C1 segment of cervical spinal cord (tissue), 14 donors: ENCODE data around the gene NT5C2.
A peak's percentile ranks its signal among the peaks of the same experiment; 100 is the strongest.
"Not testable (repeated sequence)": the region's sequence is repeated elsewhere in the genome, so short reads cannot be mapped to it uniquely, and the experiment has no call there.

ENCODE experiments used
- DNase-seq, 14 donors: peaks; one replicate each; lab custom pipeline; 2025; lab: John Stamatoyannopoulos, UW

NT5C2 gene

DNA sequence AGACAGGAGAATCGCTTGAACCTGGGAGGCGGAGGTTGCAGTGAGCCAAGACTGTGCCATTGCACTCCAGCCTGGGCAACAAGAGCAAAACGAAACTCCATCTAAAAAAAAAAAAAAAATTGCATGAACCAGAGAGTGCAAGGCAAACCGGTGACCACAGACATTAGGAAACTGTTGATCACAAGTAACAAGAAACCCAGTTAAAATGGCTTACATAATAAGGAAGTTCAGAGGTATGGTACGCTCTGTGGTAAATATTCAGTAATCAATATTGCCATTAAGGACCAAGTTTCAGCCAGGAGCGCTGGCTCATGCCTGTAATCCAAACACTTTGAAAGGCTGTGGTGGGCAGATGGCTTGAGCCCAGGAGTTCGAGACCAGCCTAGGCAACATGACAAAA lies 9.2 kb upstream of the NT5C2 start:
- DNase-seq = no peak

DNA sequence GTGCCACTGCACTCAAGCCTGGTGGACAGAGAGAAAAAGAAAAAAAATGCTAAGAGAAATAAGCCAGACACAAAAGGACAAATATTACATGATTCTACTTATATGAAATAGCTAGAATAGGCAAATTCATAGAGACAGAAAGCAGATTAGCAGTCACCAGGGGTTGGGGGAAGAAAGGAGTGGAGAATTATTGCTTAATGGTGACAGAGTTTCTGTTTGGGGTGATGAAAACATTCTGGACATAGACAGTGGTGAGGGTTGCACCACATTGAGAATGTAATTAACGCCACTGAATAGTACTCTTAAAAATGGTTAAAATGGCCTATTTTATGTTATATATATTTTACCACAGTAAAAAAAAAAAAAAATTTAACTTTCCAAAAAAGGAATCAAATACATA lies 6.4 kb upstream of the NT5C2 start:
- DNase-seq = no peak

DNA sequence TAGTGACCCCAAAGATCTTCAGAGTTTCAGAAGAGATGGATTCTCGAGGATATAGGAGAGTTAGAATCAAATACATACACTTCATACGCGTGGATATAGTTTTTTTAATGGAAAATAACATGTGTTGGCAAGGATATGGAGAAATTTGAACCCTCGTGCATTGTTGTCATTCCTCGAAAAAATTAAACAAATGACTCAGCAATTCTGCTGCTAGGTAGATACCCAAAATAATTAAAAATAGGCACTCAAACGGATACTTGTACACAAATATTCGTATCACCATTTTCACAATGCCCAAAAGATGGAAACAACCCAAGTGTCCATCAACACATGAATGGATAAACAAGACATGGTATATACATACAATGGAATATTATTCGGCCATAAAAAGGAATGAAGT lies 5.6 kb upstream of the NT5C2 start:
- DNase-seq = no peak

DNA sequence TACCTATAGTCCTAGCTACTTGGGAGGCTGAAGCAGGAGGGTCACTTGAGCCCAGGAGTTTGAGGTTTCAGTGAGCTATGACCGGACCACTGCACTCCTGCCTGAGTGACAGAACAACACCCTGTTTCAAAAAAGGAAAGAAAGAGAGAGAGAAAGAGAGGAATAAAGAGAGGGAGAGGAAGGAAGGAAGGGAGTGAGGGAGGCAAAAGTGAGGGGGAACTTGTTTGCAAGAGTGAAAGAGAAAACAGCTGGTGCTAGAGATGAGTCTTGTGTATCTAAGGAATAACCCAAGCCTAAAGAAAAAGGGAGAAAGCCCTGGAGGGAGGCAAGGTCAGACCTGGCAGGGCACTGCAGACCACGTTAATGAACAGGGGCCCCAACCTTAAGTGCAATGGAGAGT lies 4.8 kb upstream of the NT5C2 start:
- DNase-seq = no peak

DNA sequence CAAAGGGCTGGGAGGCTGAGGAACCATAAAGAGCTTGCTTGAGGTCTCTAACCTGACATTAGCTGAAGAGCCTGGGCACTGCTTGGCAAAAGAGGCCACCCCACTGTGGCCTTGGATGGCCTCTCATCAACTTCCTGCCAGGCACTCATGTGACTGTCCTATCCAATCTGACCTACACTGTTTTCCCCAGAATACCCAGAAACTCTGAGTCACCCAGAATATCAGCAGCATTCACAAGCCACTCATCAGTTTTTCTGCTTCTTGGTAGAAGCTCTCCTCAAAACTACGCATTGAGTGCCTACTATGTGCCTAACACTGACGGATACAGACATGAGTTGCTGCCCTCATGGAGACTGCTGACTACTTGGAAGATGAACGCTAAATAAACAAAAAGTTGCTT lies 4.1 kb upstream of the NT5C2 start:
- DNase-seq = peak in 9 of 14 donors; percentile 3 to 53 (median 21)

DNA sequence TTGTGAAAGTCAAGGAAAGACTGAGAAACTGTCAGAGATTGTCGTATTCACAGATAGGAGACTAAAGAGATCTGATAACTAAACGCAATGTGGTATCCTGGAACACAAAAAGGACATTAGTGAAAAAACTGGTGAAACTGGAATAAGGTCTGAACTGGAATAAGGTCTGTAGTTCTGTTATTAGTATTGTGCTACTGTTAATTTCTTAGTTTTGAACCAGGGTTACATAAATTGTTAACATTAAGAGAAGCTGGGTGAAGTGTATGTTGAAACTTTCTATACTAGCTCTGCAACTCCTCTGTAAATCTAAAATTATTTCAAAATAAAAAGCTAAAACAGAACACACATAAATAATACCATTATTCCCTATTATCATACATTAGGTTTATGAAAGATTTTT lies 3.4 kb upstream of the NT5C2 start:
- DNase-seq = no peak

DNA sequence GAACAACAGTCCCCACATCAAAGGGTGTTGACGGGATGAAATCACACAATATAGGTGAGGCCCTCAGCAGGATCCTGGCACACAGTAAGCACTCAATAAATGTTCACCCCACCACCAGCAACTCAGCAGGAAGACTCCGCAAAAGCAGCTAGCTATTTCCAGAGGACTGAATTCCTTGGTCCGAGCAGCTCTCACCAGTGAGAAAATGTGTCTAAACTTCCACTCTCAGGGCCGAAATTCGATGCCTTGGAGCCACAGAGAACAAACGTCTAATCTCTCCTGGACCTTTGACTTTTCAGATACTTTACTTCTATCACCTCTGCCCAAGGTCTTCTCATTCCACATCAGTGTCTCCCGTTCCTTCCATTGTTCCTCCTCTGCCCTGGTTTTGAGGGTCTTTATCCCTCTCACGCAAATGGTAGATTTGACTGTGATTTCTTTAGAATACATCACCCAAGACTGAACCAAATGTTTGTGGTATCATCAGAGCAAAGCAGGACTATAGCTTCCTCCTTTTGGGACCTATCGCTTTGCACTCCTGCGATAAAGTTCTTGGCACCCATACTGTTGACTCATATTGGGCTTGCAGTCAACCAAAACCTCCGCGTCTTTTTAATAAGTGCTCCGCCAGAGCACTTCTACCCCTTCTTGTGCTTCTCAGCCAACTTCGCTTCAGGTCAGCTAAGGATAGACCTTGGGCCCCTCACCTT lies 903 bp upstream of the NT5C2 start:
- no peak for DNase-seq

DNA sequence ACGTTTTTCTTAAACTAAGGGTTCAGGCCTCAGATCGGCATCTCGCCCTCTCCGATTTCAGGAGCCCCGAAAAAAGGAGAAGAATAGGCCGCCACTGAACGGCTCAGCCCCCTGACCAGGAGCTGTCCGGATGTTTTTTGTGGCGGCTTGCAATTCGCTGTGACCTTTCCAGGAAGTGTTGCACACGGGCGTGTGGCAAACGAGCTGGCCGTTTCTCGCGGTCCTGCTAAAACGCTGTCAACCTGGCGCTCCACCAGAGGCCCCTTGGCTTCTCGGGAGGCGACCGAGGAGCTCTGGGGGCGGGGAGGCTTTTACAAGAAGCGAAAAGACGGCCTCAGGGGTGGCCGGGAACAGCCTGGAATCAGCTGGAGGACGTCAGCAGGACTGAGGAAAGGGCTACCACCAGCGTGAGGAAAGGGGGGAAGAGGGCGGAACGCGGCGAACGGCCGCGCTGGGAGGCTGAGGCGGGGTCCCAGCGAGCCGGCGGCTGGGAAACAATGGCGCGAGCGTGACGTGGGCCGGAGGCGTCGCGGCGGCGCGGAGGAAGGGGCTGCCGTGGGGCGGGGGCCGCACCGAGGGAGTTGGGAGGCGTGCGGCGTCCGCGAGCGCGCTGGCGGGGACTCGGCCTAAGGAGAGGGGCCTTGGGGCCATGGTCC lies 493 bp downstream of the NT5C2 start:
- peak in 13 of 14 donors; percentile 35 to 84 (median 71) for DNase-seq

DNA sequence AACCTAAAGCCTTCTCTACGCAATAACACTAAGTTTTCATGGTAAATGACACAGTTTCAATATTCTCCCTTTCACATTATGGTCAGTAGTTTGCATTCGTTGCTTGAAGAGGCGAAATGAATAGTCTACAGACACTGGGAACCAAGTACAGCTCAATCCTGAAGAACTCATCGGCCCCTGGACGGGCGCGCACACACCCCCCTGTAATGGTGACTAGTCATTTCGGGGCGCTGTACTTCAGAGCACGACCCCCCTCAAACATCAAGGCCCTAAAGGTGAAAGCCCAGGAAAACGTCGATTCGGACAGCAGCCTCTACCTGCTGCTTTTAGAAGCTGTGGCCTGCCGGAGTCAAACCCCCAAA lies 1.0 kb downstream of the NT5C2 start:
- peak in 2 of 14 donors; percentile 54 to 61 for DNase-seq

DNA sequence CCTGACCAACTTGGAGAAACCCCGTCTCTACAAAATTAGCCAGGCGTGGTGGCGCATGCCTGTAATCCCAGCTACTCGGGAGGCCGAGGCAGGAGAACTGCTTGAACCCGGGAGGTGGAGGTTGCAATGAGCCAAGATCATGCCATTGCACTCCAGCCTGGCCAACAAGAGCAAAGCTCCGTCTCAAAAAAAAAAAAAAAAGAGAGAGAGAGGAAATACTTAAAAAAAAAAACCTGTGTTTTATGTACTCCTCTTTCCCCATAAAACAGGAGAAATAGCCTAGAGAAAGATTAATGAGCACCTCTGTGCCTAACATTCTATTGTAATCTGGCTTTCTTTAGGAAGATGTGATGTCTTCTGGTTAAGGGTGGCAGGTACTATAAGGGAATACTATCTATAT lies 1.9 kb downstream of the NT5C2 start:
- DNase-seq = not testable (repeated sequence)

DNA sequence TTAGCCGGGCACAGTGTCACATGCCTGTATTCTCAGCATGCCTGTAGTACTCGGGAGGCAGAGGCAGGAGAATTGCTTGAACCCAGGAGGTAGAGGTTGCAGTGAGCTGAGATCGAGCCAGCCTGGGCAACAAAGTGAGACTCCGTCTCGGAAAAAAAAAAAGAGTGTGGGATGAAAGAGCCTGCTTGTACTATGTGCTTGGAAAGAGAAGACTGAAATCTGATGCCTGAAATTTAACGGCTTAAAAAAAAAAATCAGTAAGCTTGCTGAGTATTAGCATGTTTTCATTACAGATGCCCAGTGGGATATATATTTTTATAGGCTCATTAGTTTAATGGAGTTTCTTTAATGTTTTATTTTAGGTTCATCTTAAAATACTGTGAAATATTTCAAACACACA lies 4.2 kb downstream of the NT5C2 start:
- DNase-seq = peak in 1 of 14 donors; percentile 2

DNA sequence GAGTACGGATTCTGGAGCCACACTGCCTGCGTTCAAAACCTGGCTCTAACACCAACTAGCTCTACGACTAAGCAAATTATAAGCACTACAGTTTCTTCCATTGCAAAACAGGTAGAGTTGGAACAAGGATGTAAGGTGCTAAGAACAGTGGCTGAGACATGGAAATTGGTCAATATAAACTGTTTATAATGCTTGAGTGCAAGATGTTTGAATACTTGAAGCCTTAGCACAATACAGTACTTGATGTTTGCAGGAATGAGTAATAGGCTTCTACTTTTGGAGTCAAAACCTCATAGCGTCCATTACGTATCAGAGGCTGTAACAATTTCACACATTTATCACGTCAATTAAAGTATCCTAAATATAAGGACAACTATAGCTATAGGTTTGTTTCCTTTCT lies 6.9 kb downstream of the NT5C2 start:
- DNase-seq = no peak

DNA sequence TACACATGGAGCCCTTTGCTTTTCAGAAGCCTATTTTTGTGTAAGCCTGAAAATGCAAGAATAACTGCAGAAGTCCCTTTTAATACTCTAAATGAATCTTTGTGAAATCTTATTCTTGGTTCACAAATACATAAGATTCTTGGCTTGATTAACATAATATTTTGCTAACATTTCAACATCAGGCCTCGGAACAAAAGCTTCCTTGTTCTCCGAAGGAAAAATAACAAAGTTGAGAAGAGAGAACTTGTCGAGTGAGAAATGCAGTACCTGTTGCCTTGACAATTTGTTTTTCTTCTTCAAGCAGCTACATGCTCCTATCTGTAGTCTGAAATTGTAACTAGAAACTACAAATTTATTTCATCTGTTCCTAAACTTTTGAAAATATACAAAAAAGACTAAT lies 8.5 kb downstream of the NT5C2 start:
- DNase-seq = no peak

DNA sequence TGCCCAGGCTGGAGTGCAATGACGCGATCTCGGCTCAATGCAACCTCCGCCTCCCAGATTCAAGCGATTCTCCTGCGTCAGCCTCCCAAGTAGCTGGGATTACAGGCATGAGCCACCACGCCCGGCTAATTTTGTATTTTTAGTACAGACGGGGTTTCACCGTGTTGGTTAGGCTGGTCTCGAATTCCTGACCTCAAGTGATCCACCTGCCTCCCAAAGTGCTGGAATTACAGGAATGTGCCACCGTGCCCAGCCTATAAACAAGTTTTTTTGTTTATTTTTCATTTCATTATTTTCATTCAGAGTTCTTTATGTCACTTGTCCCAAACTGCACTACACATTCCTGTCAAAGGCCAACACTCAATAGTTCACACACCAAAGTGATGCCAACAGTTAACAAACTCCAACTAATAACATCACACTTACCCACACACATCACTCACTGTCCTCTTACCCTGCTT lies 9.1 kb downstream of the NT5C2 start:
- not testable (repeated sequence) for DNase-seq

DNA sequence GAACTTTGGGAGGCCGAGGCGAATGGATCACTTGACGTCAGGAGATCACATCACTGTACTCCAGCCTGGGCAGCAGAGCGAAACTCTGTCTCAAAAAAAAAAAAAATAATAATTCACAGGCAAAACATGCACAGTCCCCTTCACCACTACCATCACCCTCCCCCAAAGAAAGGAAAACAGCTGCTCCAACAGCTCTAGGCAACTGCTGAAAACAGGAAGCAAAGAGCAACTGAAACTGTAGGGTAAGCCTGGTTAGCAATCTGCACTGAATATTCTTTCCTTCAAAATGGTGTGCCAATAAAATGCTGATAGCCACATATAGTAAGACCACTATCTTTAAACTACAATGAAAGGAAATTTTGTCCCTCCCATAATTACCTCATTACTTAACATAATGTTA lies 11.8 kb downstream of the NT5C2 start:
- DNase-seq = no peak

DNA sequence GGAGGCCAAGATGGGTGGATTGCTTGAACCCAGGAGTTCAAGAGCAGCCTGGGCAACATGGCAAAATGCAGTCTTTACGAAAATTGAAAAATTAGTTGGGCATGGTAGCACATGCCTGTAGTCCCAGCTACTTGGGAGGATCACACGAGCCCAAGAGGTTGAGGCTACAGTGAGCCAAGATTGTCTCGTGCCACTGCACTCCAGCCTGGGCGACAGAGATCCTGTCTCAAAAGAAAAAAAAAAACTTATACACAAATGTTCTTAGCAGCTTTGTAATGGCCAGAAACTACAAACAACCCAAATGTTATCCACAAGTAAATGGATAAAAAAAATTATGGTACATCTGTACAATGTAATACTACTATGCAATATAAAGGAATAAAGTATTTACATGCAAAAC lies 12.6 kb downstream of the NT5C2 start:
- no peak for DNase-seq

DNA sequence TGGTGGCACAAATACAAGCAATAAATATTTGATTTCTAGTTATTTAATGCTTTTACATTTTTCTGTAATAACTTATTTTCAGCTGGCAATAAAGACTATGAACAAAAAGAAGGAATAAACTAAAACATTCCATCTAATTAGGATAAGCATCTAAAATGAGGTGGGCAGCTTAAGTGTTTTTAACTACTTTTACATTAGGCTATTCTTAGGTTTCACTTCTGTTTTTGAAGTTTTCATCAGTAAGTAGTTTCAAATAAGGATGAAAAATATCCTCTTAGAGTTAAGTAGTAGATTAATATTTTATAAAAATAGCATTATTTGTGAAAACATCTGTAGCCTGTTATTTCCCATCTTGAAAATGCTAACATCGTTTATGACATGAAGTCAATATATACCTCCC lies 15.9 kb downstream of the NT5C2 start:
- DNase-seq = no peak

DNA sequence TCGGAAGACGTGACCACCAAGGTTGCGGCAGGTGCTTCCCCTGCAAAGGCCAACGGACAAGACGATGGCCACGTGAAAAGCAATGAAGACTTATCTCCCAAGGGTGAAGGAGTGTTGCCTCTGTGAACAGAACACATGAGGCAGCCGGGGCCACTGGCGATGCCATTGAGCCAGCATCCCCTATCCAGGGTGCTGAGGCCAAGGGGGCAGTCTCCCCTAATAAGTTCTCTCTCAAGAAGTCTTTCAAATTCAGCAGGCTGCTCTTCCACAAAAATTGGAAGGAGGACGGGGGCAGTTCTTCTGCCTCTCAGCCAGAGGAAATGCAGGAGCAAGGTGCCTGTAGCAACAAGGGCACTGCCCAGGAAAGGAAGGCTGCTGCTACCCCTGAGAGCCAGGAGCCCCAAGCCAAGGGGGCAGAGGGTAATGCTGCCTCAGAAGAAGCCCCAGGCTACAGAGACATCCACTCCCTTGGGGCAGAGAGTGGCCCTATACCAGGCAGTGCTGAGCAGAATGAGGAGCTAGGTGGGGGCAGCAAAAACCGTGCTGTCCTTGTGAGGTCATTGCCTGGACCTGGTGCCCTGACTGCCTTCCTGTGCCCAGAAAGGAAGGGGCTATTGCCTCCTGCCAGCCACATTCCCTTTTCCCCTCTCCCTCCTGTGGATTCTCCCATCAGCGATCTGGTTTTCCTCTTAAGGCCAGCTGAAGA lies 17.3 kb downstream of the NT5C2 start:
- no peak for DNase-seq

DNA sequence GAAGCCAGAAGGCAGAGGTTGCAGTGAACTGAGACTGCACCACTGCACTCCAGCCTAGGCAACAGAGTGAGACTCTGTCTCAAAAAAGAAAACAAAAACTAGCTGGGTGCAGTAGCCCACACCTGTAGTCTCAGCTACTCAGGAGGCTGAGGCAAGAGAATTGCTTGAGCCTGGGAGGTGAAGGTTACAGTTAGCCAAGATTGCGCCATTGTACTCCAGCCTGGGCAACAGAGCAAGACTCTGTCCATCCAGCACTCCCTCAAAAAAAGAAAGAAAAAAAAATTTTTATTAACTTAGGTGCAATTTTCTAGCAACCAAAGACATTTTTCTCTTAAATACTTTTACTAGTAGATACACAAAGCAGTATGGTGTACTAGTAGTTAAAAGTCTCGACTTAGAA lies 18.7 kb downstream of the NT5C2 start:
- DNase-seq = not testable (repeated sequence)

DNA sequence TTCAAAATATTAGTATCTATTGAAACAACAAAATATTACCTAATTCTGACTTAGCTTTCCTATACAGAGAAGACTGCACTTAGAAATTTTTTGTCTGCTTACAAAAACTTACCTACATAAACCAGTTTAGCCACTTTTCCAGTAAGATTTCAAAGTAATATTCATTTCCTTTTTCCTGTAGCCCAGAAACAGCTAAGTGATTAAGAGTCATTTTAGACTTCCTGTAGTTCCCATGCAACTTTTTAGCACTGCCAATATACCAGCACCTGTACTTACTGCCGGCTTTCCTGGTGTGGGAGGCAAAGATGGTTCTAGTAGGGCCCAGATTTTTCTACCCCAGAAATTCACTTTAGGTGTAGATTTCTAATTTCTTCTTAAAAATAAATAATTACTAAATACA lies 21.8 kb downstream of the NT5C2 start:
- no peak for DNase-seq

DNA sequence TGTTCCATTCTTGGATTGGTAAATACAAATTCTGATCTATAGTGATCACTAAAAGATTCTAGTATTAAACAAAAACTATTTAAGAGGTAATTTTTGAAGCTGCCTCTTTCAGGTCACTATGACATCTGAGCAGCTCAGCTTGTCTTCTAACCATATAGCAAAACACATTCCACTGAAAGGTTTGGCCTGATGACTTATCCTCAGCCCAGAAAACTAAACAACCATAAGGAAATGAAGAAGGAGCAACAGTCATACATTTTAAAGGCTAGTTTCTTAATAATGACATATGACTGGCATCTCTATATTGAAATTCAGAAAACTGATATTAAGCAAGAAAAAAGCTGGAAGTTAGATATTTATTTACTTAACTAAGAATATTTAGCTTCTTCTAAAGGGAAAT lies 24.6 kb downstream of the NT5C2 start:
- no peak for DNase-seq

DNA sequence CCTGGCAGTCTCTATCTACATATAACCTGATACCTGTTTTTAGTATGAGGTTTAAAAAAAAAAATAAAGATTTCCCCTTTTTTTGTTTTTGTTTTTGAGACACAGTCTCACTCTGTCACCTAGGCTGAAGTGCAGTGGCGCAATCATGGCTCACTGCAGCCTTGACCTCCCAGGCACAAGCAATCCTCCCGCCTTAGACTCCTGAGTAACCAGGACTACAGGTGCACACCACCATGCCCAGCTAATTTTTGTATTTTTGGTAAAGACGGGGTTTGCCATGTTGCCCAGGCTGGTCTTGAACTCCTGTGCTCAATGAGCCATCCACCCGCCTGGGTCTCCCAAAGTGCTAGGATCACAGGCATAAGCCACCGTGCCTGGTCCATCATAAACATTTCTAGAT lies 25.5 kb downstream of the NT5C2 start:
- not testable (repeated sequence) for DNase-seq

DNA sequence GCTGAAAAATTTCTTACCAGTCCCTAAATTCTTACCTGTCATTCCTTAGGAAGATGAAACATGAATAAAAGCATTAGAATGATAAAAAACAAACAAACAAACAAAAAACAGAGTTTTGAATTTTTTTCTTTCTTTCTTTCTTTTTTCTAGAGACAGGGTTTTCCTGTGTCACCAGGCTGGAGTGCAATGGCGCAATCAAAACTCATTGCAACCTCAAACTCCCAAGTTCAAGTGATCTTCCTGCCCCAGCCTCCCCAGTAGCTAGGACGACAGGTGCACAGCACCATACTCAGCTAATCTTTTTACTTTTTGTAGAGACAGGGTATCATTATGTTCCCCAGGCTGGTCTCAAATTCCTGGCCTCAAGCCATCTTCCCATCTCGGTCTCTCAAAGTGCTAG lies 26.5 kb downstream of the NT5C2 start:
- no peak for DNase-seq
